Adrenal gland (tissue), 5 donors: Measurements from ENCODE around the gene EEF1AKMT3.

Source experiments
- POLR2A ChIP-seq, 2 donors: fragments of 450-650 bp; IDR thresholded peaks; one replicate each; pipeline ENCODE4 v1.6.1; 2017; ENCODE audit warnings: antibody characterized with exemption in 2 of 2, mild to moderate bottlenecking in 2 of 2, moderate library complexity in 1 of 2
- TF ChIP-seq, protein P1 (sequence below), 6 experiments: fragments of 450-650 bp in 4 of 6; fragments of 200-600 bp in 2 of 6; sonication (generic) in 1 of 6; IDR thresholded peaks; 1 replicate in 5 of 6; 2 replicates in 1 of 6; pipeline versions ENCODE4 v1.5.1 to v1.8.0; 2016 to 2021; ENCODE audit warnings: antibody characterized with exemption in 6 of 6, mild to moderate bottlenecking in 2 of 6, moderate library complexity in 1 of 6
- donor health status: DM: no; HTN: no; CAD: no.

DNA sequence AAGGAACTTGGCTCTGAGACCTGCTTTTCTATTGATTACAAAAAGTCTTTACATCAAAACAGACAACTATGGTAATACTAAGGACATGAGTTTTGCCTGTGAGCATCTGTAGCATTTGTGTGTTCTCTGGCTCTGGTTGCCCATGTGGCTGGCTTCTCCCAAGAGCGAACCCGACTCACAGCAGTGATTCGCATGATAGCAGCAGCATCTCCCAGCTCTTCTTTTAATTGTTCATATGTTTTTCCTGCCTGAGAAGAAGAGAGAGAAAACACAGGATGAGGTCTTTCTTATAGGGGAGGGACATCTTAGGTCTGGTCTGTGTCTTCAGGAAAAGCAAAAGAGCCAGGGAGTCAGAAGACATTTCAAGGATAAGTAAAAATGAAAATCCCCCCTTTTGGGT is 28.6 kb downstream of the EEF1AKMT3 start:
- no peak for TF ChIP-seq POLR2A (IDR thresholded peaks at IDR 0.05)
- TF ChIP-seq, protein P1, sequence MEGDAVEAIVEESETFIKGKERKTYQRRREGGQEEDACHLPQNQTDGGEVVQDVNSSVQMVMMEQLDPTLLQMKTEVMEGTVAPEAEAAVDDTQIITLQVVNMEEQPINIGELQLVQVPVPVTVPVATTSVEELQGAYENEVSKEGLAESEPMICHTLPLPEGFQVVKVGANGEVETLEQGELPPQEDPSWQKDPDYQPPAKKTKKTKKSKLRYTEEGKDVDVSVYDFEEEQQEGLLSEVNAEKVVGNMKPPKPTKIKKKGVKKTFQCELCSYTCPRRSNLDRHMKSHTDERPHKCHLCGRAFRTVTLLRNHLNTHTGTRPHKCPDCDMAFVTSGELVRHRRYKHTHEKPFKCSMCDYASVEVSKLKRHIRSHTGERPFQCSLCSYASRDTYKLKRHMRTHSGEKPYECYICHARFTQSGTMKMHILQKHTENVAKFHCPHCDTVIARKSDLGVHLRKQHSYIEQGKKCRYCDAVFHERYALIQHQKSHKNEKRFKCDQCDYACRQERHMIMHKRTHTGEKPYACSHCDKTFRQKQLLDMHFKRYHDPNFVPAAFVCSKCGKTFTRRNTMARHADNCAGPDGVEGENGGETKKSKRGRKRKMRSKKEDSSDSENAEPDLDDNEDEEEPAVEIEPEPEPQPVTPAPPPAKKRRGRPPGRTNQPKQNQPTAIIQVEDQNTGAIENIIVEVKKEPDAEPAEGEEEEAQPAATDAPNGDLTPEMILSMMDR (IDR thresholded peaks at IDR 0.05) = no peak
